Measurements from ENCODE around the gene TRIM36. TPM values are rescaled to one million over a fixed set of nuclear protein-coding genes. Genes with fewer than 3 reads are reported as not detected.

Gene TRIM36
- total and polyA plus RNA-seq, 2 donors (not counting 1 experiment from before 2014, with no cell fraction given): 0.22 to 1.6 TPM

DNA sequence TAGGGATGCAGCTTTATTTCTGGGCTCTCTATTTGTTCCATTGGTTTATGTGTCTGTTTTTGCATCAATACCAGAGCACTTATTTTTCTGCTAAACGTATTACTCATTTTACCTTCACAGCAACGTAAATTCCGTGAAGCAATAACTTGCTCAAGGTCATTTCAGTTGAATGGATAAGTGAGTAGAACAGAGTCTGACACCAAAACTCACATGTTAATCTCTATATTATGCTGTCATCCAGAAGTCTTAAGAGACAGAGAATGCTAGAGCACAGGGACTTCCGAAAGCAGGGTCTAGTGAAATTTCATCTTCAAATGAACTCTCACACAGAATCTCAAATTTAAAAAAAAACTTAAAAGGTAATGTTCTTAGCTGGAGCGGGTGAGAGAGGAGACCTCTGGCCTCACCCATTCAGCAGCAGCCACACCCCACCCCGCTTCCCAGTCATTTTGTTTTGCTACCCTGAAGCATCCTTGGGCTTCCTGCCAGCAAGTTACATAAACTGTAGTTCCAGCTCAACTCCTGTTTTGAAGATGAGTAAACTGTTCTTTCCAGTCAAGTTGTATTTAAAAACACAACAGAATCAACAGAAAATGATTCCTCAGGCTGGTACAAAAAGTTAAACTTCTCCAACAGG is 69.3 kb downstream of the TRIM36 start:
- no peak for DNase-seq
- Histone ChIP-seq H3K27me3 (replicated peaks in 1 of 4; ENCODE audit: control extremely low read depth in 1 of 4, control insufficient read depth in 3 of 4, insufficient read depth in 4 of 4, low read length in 3 of 4) (peaks cover 0 to 6% (median 0%) of the 10 kb centered on the region in 4 experiments), H3K36me3 (replicated peaks in 1 of 2; ENCODE audit: control extremely low read depth in 1 of 2, control insufficient read depth in 1 of 2, extremely low read depth in 1 of 2, insufficient read depth in 2 of 2, low read length in 1 of 2) (no peaks in the 10 kb centered on the region), H3K79me2 (ENCODE audit: control insufficient read depth, insufficient read depth, low read length) (no peaks in the 10 kb centered on the region), H3K27ac (ENCODE audit: low read length in 2 of 2) (no peak overlapping the region), H4K20me1 (ENCODE audit: control insufficient read depth, insufficient read depth, low read length, poor library complexity, severe bottlenecking) (no peaks in the 10 kb centered on the region), H3K4me1 (ENCODE audit: control insufficient read depth in 2 of 2, insufficient read depth in 2 of 2, low read length in 2 of 2) (no peaks in the 10 kb centered on the region), H2AFZ (ENCODE audit: insufficient read depth, low read depth, low read length, poor library complexity, severe bottlenecking) (no peak overlapping the region), H3K9me3 (ENCODE audit: control extremely low read depth in 1 of 3, control insufficient read depth in 2 of 3, insufficient read depth in 1 of 3, low read length in 2 of 3) (no peaks in the 10 kb centered on the region), H3K4me3 (ENCODE audit: control extremely low read depth in 1 of 5, extremely low read depth in 1 of 5, insufficient read depth in 1 of 5, low read depth in 2 of 5, low read length in 4 of 5) (no peak overlapping the region), H3K4me2 (replicated peaks; ENCODE audit: low read depth, low read length, poor library complexity, severe bottlenecking) (no peak overlapping the region), H3K9ac (ENCODE audit: low read length) (no peak overlapping the region)
- Mint-ChIP-seq H3K9me3 (ENCODE audit: insufficient read depth) (no peaks in the 10 kb centered on the region), H3K4me3 (no peak overlapping the region), H3K4me1 (peaks cover 2% of the 10 kb centered on the region), H3K27me3 (peaks cover 11% of the 10 kb centered on the region), H3K27ac (no peak overlapping the region)
- CTCF ChIA-PET: interaction anchor here (2.2 to 11.6 kb wide), 2 partner anchors 9 to 145 kb away, joined by 6 to 194 read pairs; no protein-coding TSS in a partner anchor
- POLR2A ChIA-PET: no interaction called here
- TF ChIP-seq, protein P1, sequence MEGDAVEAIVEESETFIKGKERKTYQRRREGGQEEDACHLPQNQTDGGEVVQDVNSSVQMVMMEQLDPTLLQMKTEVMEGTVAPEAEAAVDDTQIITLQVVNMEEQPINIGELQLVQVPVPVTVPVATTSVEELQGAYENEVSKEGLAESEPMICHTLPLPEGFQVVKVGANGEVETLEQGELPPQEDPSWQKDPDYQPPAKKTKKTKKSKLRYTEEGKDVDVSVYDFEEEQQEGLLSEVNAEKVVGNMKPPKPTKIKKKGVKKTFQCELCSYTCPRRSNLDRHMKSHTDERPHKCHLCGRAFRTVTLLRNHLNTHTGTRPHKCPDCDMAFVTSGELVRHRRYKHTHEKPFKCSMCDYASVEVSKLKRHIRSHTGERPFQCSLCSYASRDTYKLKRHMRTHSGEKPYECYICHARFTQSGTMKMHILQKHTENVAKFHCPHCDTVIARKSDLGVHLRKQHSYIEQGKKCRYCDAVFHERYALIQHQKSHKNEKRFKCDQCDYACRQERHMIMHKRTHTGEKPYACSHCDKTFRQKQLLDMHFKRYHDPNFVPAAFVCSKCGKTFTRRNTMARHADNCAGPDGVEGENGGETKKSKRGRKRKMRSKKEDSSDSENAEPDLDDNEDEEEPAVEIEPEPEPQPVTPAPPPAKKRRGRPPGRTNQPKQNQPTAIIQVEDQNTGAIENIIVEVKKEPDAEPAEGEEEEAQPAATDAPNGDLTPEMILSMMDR (IDR thresholded peaks at IDR 0.05): no peak
- no peak for TF ChIP-seq EZH2 (IDR thresholded peaks at IDR 0.05; ENCODE audit: borderline replicate concordance, insufficient read depth, low read depth, low read length, poor library complexity, severe bottlenecking)
- WGBS (ENCODE audit: insufficient coverage): no CpG with 5 or more reads among the region's 6 CpGs
- intact Hi-C loops (cut with micrococcal nuclease): no loop called here
- ATAC-seq (ENCODE audit: low read depth): no peak

DNA sequence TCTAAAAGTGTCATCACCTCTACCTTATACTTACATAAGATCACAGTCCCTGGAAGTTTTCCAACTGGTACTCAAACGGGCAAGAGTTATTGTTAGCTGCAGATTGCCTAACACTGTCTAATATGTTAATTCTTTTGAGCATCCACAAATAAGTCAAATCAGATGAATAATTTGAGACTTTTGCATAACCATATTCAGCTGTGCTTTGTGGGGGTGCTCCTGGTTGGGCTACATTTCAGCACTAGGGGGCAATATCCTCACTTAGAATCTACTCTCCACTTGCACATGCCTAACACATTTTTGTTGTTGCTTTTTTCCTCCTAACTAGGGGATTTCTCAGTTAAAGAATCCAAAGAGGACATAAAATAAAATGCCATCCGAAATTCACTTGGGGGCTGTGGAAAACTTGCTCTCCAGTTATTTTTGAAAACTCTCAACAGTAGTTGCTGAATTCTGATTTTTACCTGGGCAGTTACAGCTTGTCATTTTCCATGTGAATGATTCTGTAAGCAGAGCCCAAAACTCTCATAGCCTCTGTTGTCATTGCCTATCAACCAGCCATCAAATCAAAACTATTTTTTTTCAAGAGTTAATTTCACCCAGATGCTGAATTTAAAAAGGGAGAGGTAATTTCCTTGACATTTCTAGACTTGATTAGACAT is 71.5 kb downstream of the TRIM36 start:
- DNase-seq (peak; percentile 66), ATAC-seq (ENCODE audit: low read depth) (peak; percentile 76)
- H4K20me1 ChIP-seq (ENCODE audit: control insufficient read depth, insufficient read depth, low read length, poor library complexity, severe bottlenecking): no peaks in the 10 kb centered on the region
- H3K27ac ChIP-seq (ENCODE audit: low read length in 2 of 2): no peak overlapping the region
- intact Hi-C loops (cut with micrococcal nuclease): loop anchor here (1.0 to 5.0 kb wide), 3 partner anchors 148 to 489 kb away; no protein-coding TSS in a partner anchor
- no peaks in the 10 kb centered on the region for H3K79me2 ChIP-seq (ENCODE audit: control insufficient read depth, insufficient read depth, low read length)
- H2AFZ ChIP-seq (ENCODE audit: insufficient read depth, low read depth, low read length, poor library complexity, severe bottlenecking): no peak overlapping the region
- no peak overlapping the region for H3K4me2 ChIP-seq (replicated peaks; ENCODE audit: low read depth, low read length, poor library complexity, severe bottlenecking)
- TF ChIP-seq, protein P1 (IDR thresholded peaks at IDR 0.05): peak; percentile 83
- no peak for TF ChIP-seq EZH2 (IDR thresholded peaks at IDR 0.05; ENCODE audit: borderline replicate concordance, insufficient read depth, low read depth, low read length, poor library complexity, severe bottlenecking)
- H3K9me3 ChIP-seq (ENCODE audit: control extremely low read depth in 1 of 3, control insufficient read depth in 2 of 3, insufficient read depth in 1 of 3, low read length in 2 of 3): no peaks in the 10 kb centered on the region
- 11% methylated on average over 1 of the region's 2 CpGs for WGBS (ENCODE audit: insufficient coverage)
- no peaks in the 10 kb centered on the region for H3K4me1 ChIP-seq (ENCODE audit: control insufficient read depth in 2 of 2, insufficient read depth in 2 of 2, low read length in 2 of 2)
- Mint-ChIP-seq H3K9me3 (ENCODE audit: insufficient read depth) (no peaks in the 10 kb centered on the region), H3K4me3 (no peak overlapping the region), H3K4me1 (peaks cover 2% of the 10 kb centered on the region), H3K27me3 (peaks cover 3% of the 10 kb centered on the region), H3K27ac (no peak overlapping the region)
- CTCF ChIA-PET: interaction anchor here (0.6 to 11.6 kb wide), 32 partner anchors 8 to 1486 kb away, joined by 3 to 194 read pairs (median 4); partner anchors contain the start of gene CCDC112
- H3K36me3 ChIP-seq (replicated peaks in 1 of 2; ENCODE audit: control extremely low read depth in 1 of 2, control insufficient read depth in 1 of 2, extremely low read depth in 1 of 2, insufficient read depth in 2 of 2, low read length in 1 of 2): no peaks in the 10 kb centered on the region
- no peak overlapping the region for H3K4me3 ChIP-seq (ENCODE audit: control extremely low read depth in 1 of 5, extremely low read depth in 1 of 5, insufficient read depth in 1 of 5, low read depth in 2 of 5, low read length in 4 of 5)
- H3K9ac ChIP-seq (ENCODE audit: low read length): no peak overlapping the region
- POLR2A ChIA-PET: no interaction called here
- no peaks in the 10 kb centered on the region for H3K27me3 ChIP-seq (replicated peaks in 1 of 4; ENCODE audit: control extremely low read depth in 1 of 4, control insufficient read depth in 3 of 4, insufficient read depth in 4 of 4, low read length in 3 of 4)

Data from B cell (primary cell).